Naive thymus-derived CD4-positive, alpha-beta T cell (primary cell): Measurements from ENCODE around the gene GRAPL. TPM values are rescaled to one million over a fixed set of nuclear protein-coding genes. Genes with fewer than 3 reads are reported as not detected.
A peak's percentile ranks its signal among the peaks of the same experiment; 100 is the strongest.
"Not testable (repeated sequence)": the region's sequence is repeated elsewhere in the genome, so short reads cannot be mapped to it uniquely, and the experiment has no call there.

Source experiments
- ATAC-seq: fragments of 150-1000 bp; cut with Tn5 transposase; 2 replicates; pipeline ENCODE4 v1.10.0; 2021; ENCODE audit warnings: mild to moderate bottlenecking, moderate library complexity
- CTCF ChIA-PET: fragments of 350-600 bp; sonication (Branson Sonifier 250); formaldehyde crosslinking; loops from one replicate; lab custom pipeline; 2021; ENCODE audit warnings: antibody characterized with exemption; lab: Charles Lee
- POLR2A ChIA-PET: fragments of 350-600 bp; sonication (Branson Sonifier 250); formaldehyde crosslinking; loops from one replicate; lab custom pipeline; 2021; ENCODE audit warnings: antibody characterized with exemption, inconsistent platforms; lab: Charles Lee
- DNase-seq, 9 donors: peaks; one replicate each; pipeline versions ENCODE4 v3.0.0 to v3.0.0-alpha.2; 2020 to 2022; ENCODE audit warnings: mixed read lengths in 1 of 9
- H3K27ac ChIP-seq: one replicate; pipeline ENCODE4 v1.7.0; 2013; ENCODE audit warnings: mild to moderate bottlenecking, low read depth, low read length, moderate library complexity
- H3K27me3 ChIP-seq, 2 donors: one replicate each; pipeline ENCODE4 v1.7.0; 2013; ENCODE audit warnings: low read length in 2 of 2, mild to moderate bottlenecking in 2 of 2, moderate library complexity in 2 of 2; ENCODE audit not compliant: control insufficient read depth in 2 of 2, insufficient read depth in 2 of 2
- H3K36me3 ChIP-seq, 3 experiments: 1 replicate in 2 of 3; 2 replicates in 1 of 3; pipeline ENCODE4 v1.7.0; 2013; ENCODE audit warnings: low read length in 3 of 3, mild to moderate bottlenecking in 3 of 3, moderate library complexity in 1 of 3; ENCODE audit not compliant: insufficient read depth in 3 of 3, control insufficient read depth in 2 of 3
- H3K4me1 ChIP-seq, 2 donors: one replicate each; pipeline ENCODE4 v1.7.0; 2013; ENCODE audit warnings: low read length in 2 of 2, mild to moderate bottlenecking in 2 of 2, moderate library complexity in 1 of 2; ENCODE audit not compliant: control insufficient read depth in 2 of 2, insufficient read depth in 2 of 2
- H3K4me3 ChIP-seq: 2 replicates; pipeline ENCODE4 v1.7.0; 2013; ENCODE audit warnings: mild to moderate bottlenecking, low read length
- H3K9me3 ChIP-seq, 3 experiments: 1 replicate in 2 of 3; 2 replicates in 1 of 3; pipeline ENCODE4 v1.7.0; 2013; ENCODE audit warnings: low read length in 3 of 3; ENCODE audit not compliant: control insufficient read depth in 2 of 3
- H3K27ac Mint-ChIP-seq, 9 donors: one replicate each; pipeline ENCODE4 v1.8.0; 2020 to 2022; ENCODE audit warnings: mixed read lengths in 9 of 9, mild to moderate bottlenecking in 8 of 9, moderate library complexity in 5 of 9, inconsistent platforms in 2 of 9
- H3K27me3 Mint-ChIP-seq, 5 donors: one replicate each; pipeline ENCODE4 v1.8.0; 2021 to 2022; ENCODE audit warnings: mixed read lengths in 5 of 5, mild to moderate bottlenecking in 1 of 5
- H3K36me3 Mint-ChIP-seq, 5 donors: one replicate each; pipeline ENCODE4 v1.8.0; 2020 to 2022; ENCODE audit warnings: mixed read lengths in 5 of 5, mild to moderate bottlenecking in 3 of 5, inconsistent platforms in 1 of 5
- H3K4me1 Mint-ChIP-seq, 7 donors: one replicate each; pipeline ENCODE4 v1.8.0; 2020 to 2022; ENCODE audit warnings: mixed read lengths in 7 of 7, mild to moderate bottlenecking in 3 of 7, inconsistent platforms in 1 of 7
- H3K4me3 Mint-ChIP-seq, 10 donors: one replicate each; pipeline ENCODE4 v1.8.0; 2020 to 2022; ENCODE audit warnings: mild to moderate bottlenecking in 10 of 10, mixed read lengths in 10 of 10, moderate library complexity in 6 of 10, inconsistent platforms in 2 of 10
- H3K9me3 Mint-ChIP-seq, 11 donors: one replicate each; pipeline ENCODE4 v1.8.0; 2020 to 2022; ENCODE audit warnings: mixed read lengths in 11 of 11, mild to moderate bottlenecking in 4 of 11, inconsistent platforms in 1 of 11, moderate library complexity in 1 of 11
- intact Hi-C, 2 donors: fragments of 100-400 bp; cut with micrococcal nuclease; formaldehyde crosslinking; loops; one replicate each; pipeline ENCODE4 v1.15.1; 2023
- polyA plus RNA-seq, 2 donors: library from polyadenylated mRNA; unstranded; fragments of 300-500 nt; fragmentation: Illumina TruSeq; gene quantifications; one replicate each; pipeline ENCODE4 v1.2.3, GENCODE V29; 2021
- total RNA-seq, 6 experiments: library from RNA in 5 of 6; stranded (reverse) in 5 of 6; gene quantifications; 1 replicate in 5 of 6; 2 replicates in 1 of 6; pipeline ENCODE4 v1.2.3 and lab custom pipeline; 2021 to 2026

GRAPL gene
- total and polyA plus RNA-seq, 7 experiments from 2014 or later, result 3.9 to 105 (median 26.7) TPM

DNA sequence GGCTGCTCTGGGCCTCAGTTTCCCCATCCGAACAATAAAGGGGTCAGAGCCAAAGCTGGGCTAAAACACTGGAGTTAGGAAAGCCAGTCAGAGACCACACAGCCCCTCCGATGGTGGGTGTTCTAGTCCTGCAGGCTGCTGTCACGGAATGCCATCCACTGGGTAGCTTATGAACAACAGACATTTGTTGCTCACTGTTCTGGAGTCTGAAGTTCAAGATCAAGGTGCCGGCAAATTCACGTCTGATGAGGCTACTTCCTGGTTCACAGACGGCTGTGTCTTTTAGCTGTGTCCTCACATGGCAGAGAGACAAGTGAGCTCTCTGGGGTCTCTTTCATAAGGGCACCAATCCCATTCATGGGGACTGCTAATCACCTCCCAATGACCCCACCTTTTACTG is 9.2 kb downstream of the GRAPL start:
- peak; percentile 53 for ATAC-seq

DNA sequence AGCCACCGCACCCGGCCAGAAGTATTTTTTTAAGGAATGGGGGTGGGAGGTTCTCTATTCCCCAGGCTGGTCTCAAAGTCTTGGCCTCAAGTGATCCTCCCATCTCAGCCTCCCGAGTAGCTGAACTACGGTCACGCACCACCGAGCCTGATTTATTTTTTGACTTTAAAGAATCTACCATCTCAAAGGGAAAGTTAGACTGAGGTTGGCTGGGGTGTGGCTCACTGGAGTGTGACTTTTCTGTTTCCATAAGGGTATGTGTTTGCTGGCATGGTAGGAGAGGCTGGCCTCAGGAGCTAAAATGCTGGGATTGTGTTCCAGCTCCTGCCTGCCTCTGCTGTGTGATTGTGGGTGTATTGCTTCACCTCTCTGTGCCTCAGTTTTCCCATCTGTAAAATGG is 10.6 kb downstream of the GRAPL start:
- H3K27ac ChIP-seq, H3K9me3 Mint-ChIP-seq, H3K4me3 ChIP-seq, H3K27ac Mint-ChIP-seq, H3K36me3 Mint-ChIP-seq, POLR2A ChIA-PET, intact Hi-C loops, H3K4me1 ChIP-seq, H3K4me1 Mint-ChIP-seq, H3K9me3 ChIP-seq, H3K27me3 ChIP-seq, DNase-seq, ATAC-seq, CTCF ChIA-PET, H3K36me3 ChIP-seq, H3K4me3 Mint-ChIP-seq, H3K27me3 Mint-ChIP-seq: not testable (repeated sequence)

More for the DNA sequence above, 9.2 kb downstream of the GRAPL start:
- H3K9me3 ChIP-seq, H3K4me1 Mint-ChIP-seq, H3K4me3 ChIP-seq, H3K36me3 Mint-ChIP-seq, H3K27me3 ChIP-seq, CTCF ChIA-PET, POLR2A ChIA-PET, H3K9me3 Mint-ChIP-seq, H3K36me3 ChIP-seq, H3K27me3 Mint-ChIP-seq, H3K4me1 ChIP-seq, H3K27ac ChIP-seq, intact Hi-C loops, H3K27ac Mint-ChIP-seq, H3K4me3 Mint-ChIP-seq: not testable (repeated sequence)
- peak in 1 of 9 donors; percentile 9 for DNase-seq

DNA sequence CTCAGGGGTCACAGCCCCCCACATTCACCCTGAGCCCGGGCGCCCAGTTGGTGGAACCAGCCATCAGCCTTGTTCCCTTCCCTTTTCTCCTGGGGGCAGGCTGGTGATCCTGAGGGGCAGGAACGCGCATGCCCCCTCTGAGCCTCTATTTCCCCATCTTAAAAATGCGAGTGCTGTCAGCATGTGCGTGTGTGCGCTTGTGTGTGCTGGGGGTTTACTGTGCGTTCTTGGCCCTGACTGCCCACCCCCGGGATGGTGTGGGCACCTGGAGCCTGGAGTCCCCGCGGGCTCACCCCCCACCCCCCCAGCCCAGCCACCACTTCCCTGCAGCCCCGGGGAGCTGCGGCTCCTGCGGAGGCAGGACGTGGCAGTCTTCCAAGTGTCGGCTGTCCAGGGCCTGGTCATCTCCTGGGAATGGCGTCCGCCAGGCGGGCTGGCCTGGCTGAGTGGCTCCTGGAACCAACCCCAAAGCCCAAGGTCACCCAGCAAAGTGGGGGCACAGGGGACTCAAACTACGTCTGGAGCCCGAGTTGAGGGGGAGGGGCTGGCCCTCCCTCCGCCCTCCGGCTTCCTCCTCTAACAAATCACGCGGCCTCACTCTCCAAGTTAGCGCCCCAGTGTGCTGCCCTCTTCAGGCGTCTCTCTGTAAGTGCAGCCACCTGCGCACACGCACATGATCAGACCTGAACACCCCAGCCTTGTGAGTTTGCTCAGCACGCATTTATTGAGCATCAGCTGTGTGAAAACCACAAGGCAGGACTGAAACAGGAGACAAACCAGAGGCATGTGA is 14.2 kb downstream of the GRAPL start:
- H3K4me3 ChIP-seq, H3K4me3 Mint-ChIP-seq, H3K27me3 ChIP-seq, H3K27ac ChIP-seq, H3K9me3 Mint-ChIP-seq, intact Hi-C loops, H3K27me3 Mint-ChIP-seq, CTCF ChIA-PET, DNase-seq, H3K36me3 ChIP-seq, H3K27ac Mint-ChIP-seq, H3K4me1 Mint-ChIP-seq, H3K9me3 ChIP-seq, H3K4me1 ChIP-seq, H3K36me3 Mint-ChIP-seq, POLR2A ChIA-PET: not testable (repeated sequence)
- peak; percentile 100 for ATAC-seq

DNA sequence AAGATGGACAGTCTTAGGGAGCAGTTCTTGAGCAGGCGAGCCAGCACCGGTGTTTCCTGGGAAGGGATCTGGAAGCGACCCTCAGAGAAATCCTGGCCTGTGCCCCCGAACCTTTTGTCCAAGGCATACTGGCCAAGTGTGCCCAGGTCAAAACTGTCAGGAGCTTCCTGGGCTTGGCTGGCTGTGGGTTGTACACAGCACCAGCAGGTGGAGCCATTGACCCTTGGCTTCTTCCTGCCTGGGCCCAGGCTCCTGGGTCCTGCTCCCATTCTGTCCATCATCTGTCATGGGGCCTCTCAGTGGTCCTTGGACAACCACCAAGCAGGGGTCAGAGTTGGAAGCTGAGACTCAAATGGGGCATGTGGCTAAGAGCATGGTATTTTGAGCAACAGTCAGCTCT is 15.0 kb downstream of the GRAPL start:
- POLR2A ChIA-PET, H3K4me3 Mint-ChIP-seq, H3K36me3 ChIP-seq, H3K4me3 ChIP-seq, intact Hi-C loops, H3K27me3 ChIP-seq, H3K4me1 ChIP-seq, H3K36me3 Mint-ChIP-seq, CTCF ChIA-PET, H3K27ac Mint-ChIP-seq, H3K9me3 Mint-ChIP-seq, DNase-seq, H3K27me3 Mint-ChIP-seq, H3K4me1 Mint-ChIP-seq, H3K9me3 ChIP-seq, H3K27ac ChIP-seq: not testable (repeated sequence)
- ATAC-seq, result peak; percentile 46

DNA sequence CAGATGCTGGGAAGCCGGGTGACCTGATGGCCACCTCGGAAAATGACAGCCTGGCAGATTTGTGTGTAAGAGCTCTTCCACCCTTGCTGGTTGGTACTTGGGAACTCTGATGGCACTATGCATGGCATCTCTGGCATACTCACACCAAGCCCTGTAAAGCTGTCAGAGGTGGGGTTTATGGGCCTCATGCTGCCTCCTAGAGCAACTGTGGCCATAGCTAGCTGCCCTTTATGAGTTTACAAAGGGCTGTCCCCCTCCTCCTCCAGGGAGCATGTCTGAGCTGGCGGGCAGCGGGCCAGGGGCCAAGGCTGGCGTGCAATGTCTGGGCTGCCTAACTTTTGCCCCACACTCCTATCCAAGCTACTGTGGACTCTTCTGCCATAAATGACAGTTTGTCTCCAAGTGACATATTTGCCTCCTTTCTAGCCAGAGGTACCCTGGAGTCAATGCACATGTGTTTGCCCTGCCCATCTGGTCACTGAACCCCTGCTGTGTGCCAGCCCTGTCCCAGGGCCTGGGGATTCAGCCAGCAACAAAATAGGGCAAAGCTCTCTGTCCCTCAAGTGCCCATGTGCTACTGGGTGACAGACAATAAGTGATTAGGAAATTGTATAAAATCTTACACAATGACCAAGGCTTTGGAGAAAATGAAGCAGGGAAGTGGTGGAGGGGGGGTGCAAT is 15.8 kb downstream of the GRAPL start:
- H3K36me3 Mint-ChIP-seq, intact Hi-C loops, H3K4me1 ChIP-seq, H3K4me1 Mint-ChIP-seq, H3K4me3 Mint-ChIP-seq, H3K9me3 ChIP-seq, H3K4me3 ChIP-seq, H3K27ac Mint-ChIP-seq, H3K9me3 Mint-ChIP-seq, H3K27me3 Mint-ChIP-seq, H3K27ac ChIP-seq, H3K36me3 ChIP-seq, DNase-seq, ATAC-seq, CTCF ChIA-PET, H3K27me3 ChIP-seq, POLR2A ChIA-PET: not testable (repeated sequence)

DNA sequence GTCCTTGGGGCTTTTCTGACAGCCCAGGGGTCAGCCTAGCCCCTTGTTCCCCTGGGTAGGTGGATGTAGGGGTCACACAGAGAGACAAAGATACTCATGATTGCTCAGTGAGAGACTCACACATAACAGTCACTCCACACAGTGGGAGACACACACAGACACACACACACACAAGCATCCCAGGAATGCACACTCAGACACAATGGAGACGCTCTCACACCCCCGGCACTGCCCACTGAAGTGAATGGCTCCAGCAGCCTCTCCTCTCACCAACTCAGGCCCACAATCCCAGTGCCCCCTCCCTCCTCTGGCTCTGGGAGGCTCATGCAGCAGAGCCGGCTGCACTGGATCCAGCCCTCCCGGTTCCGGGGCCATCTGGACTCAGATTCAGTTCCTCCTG is 17.0 kb downstream of the GRAPL start:
- H3K27me3 Mint-ChIP-seq, H3K4me1 Mint-ChIP-seq, DNase-seq, H3K4me3 ChIP-seq, H3K27ac ChIP-seq, H3K9me3 Mint-ChIP-seq, ATAC-seq, H3K4me3 Mint-ChIP-seq, intact Hi-C loops, H3K36me3 Mint-ChIP-seq, H3K4me1 ChIP-seq, H3K9me3 ChIP-seq, CTCF ChIA-PET, H3K27me3 ChIP-seq, POLR2A ChIA-PET, H3K36me3 ChIP-seq: not testable (repeated sequence)
- peak overlapping the region in 2 of 9 donors; percentile 38 to 65 for H3K27ac Mint-ChIP-seq

DNA sequence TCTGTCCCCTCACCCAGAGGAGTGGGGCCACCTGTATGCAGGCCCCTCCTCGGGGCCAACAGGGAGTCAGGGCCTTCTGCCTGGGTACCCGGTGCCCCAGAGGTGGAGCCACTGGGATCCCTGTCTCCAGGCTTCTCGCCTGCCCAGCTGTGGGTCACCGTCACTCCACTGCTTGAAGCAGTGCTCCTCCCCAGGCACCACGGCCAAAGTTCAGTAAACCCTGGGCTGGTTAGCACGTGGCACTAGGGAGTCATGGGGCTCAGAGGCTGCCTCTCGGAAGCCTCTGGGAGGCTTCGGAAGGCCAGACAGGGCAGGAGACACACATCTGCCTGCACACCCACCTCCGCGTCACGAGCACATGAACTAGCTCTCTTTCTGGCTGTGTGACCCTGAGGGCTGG is 18.1 kb downstream of the GRAPL start:
- intact Hi-C loops, H3K36me3 ChIP-seq, CTCF ChIA-PET: not testable (repeated sequence)

More for the DNA sequence above, 18.1 kb downstream of the GRAPL start:
- H3K27me3 ChIP-seq, H3K27ac Mint-ChIP-seq, H3K4me3 ChIP-seq, H3K9me3 Mint-ChIP-seq, H3K27me3 Mint-ChIP-seq, H3K4me3 Mint-ChIP-seq, H3K27ac ChIP-seq, H3K9me3 ChIP-seq, ATAC-seq, H3K36me3 Mint-ChIP-seq, H3K4me1 Mint-ChIP-seq, POLR2A ChIA-PET, H3K4me1 ChIP-seq, DNase-seq: not testable (repeated sequence)
